Esophagus squamous epithelium (tissue), 5 donors: ENCODE measurements around the gene AK2. TPM values are rescaled to one million over a fixed set of nuclear protein-coding genes. Genes with fewer than 3 reads are reported as not detected.
A peak's percentile ranks its signal among the peaks of the same experiment; 100 is the strongest.

Experiments used
- DNase-seq: peaks from one replicate; lab custom pipeline; 2025; lab: John Stamatoyannopoulos, UW
- H3K27ac ChIP-seq, 4 donors: fragments of 200-600 bp; sonication (generic); one replicate each; pipeline ENCODE4 v1.5.1; 2016 to 2019; ENCODE audit warnings: mild to moderate bottlenecking in 1 of 4
- H3K27me3 ChIP-seq, 4 donors: fragments of 200-600 bp; sonication (generic); 1 replicate in 3 of 4; 2 replicates in 1 of 4; pipeline versions ENCODE4 v1.5.1 to v1.6.0; 2017 to 2021; ENCODE audit warnings: antibody characterized with exemption in 1 of 4
- H3K36me3 ChIP-seq, 3 donors: fragments of 200-600 bp; sonication (generic); one replicate each; pipeline ENCODE4 v1.5.1; 2016 to 2019
- H3K4me1 ChIP-seq, 3 donors: fragments of 200-600 bp; sonication (generic); one replicate each; pipeline ENCODE4 v1.5.1; 2017 to 2019
- H3K4me3 ChIP-seq, 4 donors: fragments of 200-600 bp; sonication (generic); 1 replicate in 3 of 4; 2 replicates in 1 of 4; pipeline ENCODE4 v1.5.1; 2016 to 2019; ENCODE audit warnings: mild to moderate bottlenecking in 2 of 4, moderate library complexity in 1 of 4
- H3K9me3 ChIP-seq, 3 donors: fragments of 200-600 bp; sonication (generic); one replicate each; pipeline ENCODE4 v1.5.1; 2016 to 2019
- CTCF ChIP-seq, 6 experiments: fragments of 450-650 bp in 4 of 6; fragments of 200-600 bp in 2 of 6; sonication (generic) in 2 of 6; IDR thresholded peaks; one replicate each; pipeline ENCODE4 v1.5.1; 2016 to 2019; ENCODE audit warnings: antibody characterized with exemption in 6 of 6, mild to moderate bottlenecking in 4 of 6, moderate library complexity in 4 of 6
- POLR2A ChIP-seq, 4 donors: fragments of 450-650 bp; IDR thresholded peaks; one replicate each; pipeline ENCODE4 v1.6.1; 2017; ENCODE audit warnings: antibody characterized with exemption in 4 of 4, mild to moderate bottlenecking in 4 of 4, moderate library complexity in 3 of 4
- WGBS, 2 donors: methylation state at CpG; one replicate each; pipeline ENCODE4 v1.1.5; 2018; 5-methylcytosine and 5-hydroxymethylcytosine counted together
- intact Hi-C: fragments of 100-400 bp; cut with DNase I; formaldehyde crosslinking; loops from one replicate; pipeline ENCODE4 v1.15.0; 2022
- total RNA-seq, 4 donors: library from RNA; depleted of rRNA; stranded (reverse); fragments of >200 nt; gene quantifications; one replicate each; pipeline ENCODE4 v1.1.0, GENCODE V29; 2016
- donor health status: DM: yes; HTN: yes; CAD: no.

The AK2 gene
- total RNA-seq, 4 donors from 2014 or later, result 126 to 167 (median 151) TPM

- H3K36me3 ChIP-seq, result no peaks in the 10 kb centered on the region
- H3K27ac ChIP-seq, result peak overlapping the region in 2 of 4 donors; percentile 60 to 64
- intact Hi-C loops, result loop anchor here (10.0 kb wide), 1 partner anchor 157 kb away; no protein-coding TSS in a partner anchor
- peak overlapping the region; percentile 60 to 82 (median 78) for H3K4me3 ChIP-seq
- no peaks in the 10 kb centered on the region for H3K9me3 ChIP-seq
- TF ChIP-seq POLR2A (IDR thresholded peaks at IDR 0.05), result no peak
- no peak for TF ChIP-seq CTCF (IDR thresholded peaks at IDR 0.05)
- no peak for DNase-seq
- WGBS, 2 donors, result 4 to 6% methylated on average over 3 to 23 of the region's 35 CpGs
- H3K4me1 ChIP-seq, result peaks cover 12 to 27% (median 17%) of the 10 kb centered on the region in 3 donors
- H3K27me3 ChIP-seq, result peaks cover 0 to 3% (median 0%) of the 10 kb centered on the region in 4 donors
Observed at GRCh38 chr1:33081554-33082305, 45.0 kb upstream of the AK2 start.

GRCh38 chr1:33080885-33081553 lies 44.3 kb upstream of the AK2 start, which contains the start of gene AZIN2:
TSS of gene AZIN2 (plus strand) at chr1:33081153. CDS start at chr1:33082250, 1,097 bp downstream.
- intact Hi-C loops, result loop anchor here (10.0 kb wide), 1 partner anchor 156 kb away; no protein-coding TSS in a partner anchor
- Histone ChIP-seq H3K4me3 (peak within 1 kb of the TSS; percentile 60 to 82 (median 78)), H3K27ac (peak within 1 kb of the TSS in 3 of 4 donors; percentile 18 to 64 (median 60)), H3K9me3 (no peaks in the 10 kb centered on the region), H3K36me3 (no peaks in the 10 kb centered on the region), H3K27me3 (peaks cover 0 to 3% (median 0%) of the 10 kb centered on the region in 4 donors), H3K4me1 (peaks cover 12 to 27% (median 17%) of the 10 kb centered on the region in 3 donors)
- DNase-seq, result peak; percentile 84
- WGBS, 2 donors, result 0 to 1% methylated on average over 5 to 17 of the region's 52 CpGs
- TF ChIP-seq POLR2A (IDR thresholded peaks at IDR 0.05) (peak in 2 of 4 donors; percentile 67), CTCF (IDR thresholded peaks at IDR 0.05) (no peak)

GRCh38 chr1:33080373-33080772 lies 43.7 kb upstream of the AK2 start:
- Histone ChIP-seq H3K27ac (peak overlapping the region in 2 of 4 donors; percentile 60 to 64), H3K9me3 (no peaks in the 10 kb centered on the region), H3K4me1 (peaks cover 12 to 27% (median 17%) of the 10 kb centered on the region in 3 donors), H3K36me3 (no peaks in the 10 kb centered on the region), H3K27me3 (peaks cover 0 to 3% (median 0%) of the 10 kb centered on the region in 4 donors), H3K4me3 (peak overlapping the region; percentile 60 to 82 (median 78))
- TF ChIP-seq CTCF (IDR thresholded peaks at IDR 0.05) (no peak), POLR2A (IDR thresholded peaks at IDR 0.05) (no peak)
- intact Hi-C loops, result loop anchor here (10.0 kb wide), 1 partner anchor 156 kb away; no protein-coding TSS in a partner anchor
- 59 to 67% methylated on average over 6 of the region's 6 CpGs for WGBS, 2 donors
- no peak for DNase-seq

GRCh38 chr1:33078030-33078591 lies 41.4 kb upstream of the AK2 start:
- Histone ChIP-seq H3K4me1 (peaks cover 12 to 27% (median 17%) of the 10 kb centered on the region in 3 donors), H3K9me3 (no peaks in the 10 kb centered on the region), H3K27ac (no peak overlapping the region), H3K36me3 (no peaks in the 10 kb centered on the region), H3K27me3 (peaks cover 0 to 3% (median 0%) of the 10 kb centered on the region in 4 donors), H3K4me3 (no peak overlapping the region)
- WGBS, 2 donors, result 25 to 50% methylated on average over 1 of the region's 1 CpG
- no peak for DNase-seq
- TF ChIP-seq CTCF (IDR thresholded peaks at IDR 0.05) (no peak), POLR2A (IDR thresholded peaks at IDR 0.05) (no peak)
- intact Hi-C loops, result no loop called here
